ENCODE data around the gene AFF4.
A peak's percentile ranks its signal among the peaks of the same experiment; 100 is the strongest.

- peak; percentile 23 for TF ChIP-seq CTCF (IDR thresholded peaks at IDR 0.05; ENCODE audit: low read depth, low read length)
- peak; percentile 93 for TF ChIP-seq POLR2A (IDR thresholded peaks at IDR 0.05; ENCODE audit: extremely low read depth, insufficient read length)
These were observed 96.9 kb downstream of the AFF4 start, which contains the start of the genes GDF9 and UQCRQ for GRCh38 chr5:132866342-132867045.
